A549 (cell line): ENCODE measurements around the gene ETV3. TPM values are rescaled to one million over a fixed set of nuclear protein-coding genes. Genes with fewer than 3 reads are reported as not detected.

Source experiments
- ATAC-seq, 2 experiments: fragments of 200-7000 bp in 1 of 2; fragments of >200 bp in 1 of 2; cut with Nextera tagmentation in 1 of 2; cut with Tn5 transposase in 1 of 2; 3 replicates each; pipeline versions ENCODE4 v1.8.0 to v1.9.1; 2018 to 2020; ENCODE audit warnings: mild to moderate bottlenecking in 1 of 2, moderate library complexity in 1 of 2
- CTCF ChIA-PET: fragments of 300-600 bp; sonication (Branson Sonifier 250); formaldehyde crosslinking; extraction: SDS; loops from one replicate; lab custom pipeline; 2021; ENCODE audit warnings: antibody characterized with exemption, inconsistent platforms; lab: Yijun Ruan, JAX
- POLR2A ChIA-PET: fragments of 350-600 bp; formaldehyde crosslinking; extraction: SDS; loops from one replicate; lab custom pipeline; 2021; ENCODE audit warnings: antibody characterized with exemption, inconsistent platforms; lab: Yijun Ruan, JAX
- DNase-seq, 2 experiments: peaks; one replicate each; pipeline versions ENCODE4 v3.0.0 to v3.0.0-alpha.2; 2011 to 2016; ENCODE audit warnings: low read depth in 1 of 2, low spot score in 1 of 2
- FAIRE-seq: peaks from 2 replicates; lab custom pipeline; 2011; peaks lifted over from hg19 to GRCh38; lab: Jason Lieb, UNC
- H3K27ac ChIP-seq, 2 experiments: fragments of >200 bp; sonication (Bioruptor Twin); formaldehyde crosslinking; 3 replicates each; pipeline ENCODE4 v1.5.1; 2016 to 2017
- H3K4me1 ChIP-seq: fragments of >200 bp; sonication (Bioruptor Twin); formaldehyde crosslinking; 3 replicates; pipeline ENCODE4 v1.6.1; 2016
- H3K4me2 ChIP-seq: fragments of >200 bp; sonication (Bioruptor Twin); formaldehyde crosslinking; 3 replicates; pipeline ENCODE4 v1.6.1; 2016
- H3K4me3 ChIP-seq: fragments of >200 bp; sonication (Bioruptor Twin); formaldehyde crosslinking; 3 replicates; pipeline ENCODE4 v1.5.1; 2016
- H3K9me3 ChIP-seq: fragments of >200 bp; sonication (Bioruptor Twin); formaldehyde crosslinking; 3 replicates; pipeline ENCODE4 v1.6.1; 2016
- EHF ChIP-seq: fragments of 250-450 bp; sonication (Bioruptor Pico); IDR thresholded peaks from 2 replicates; pipeline ENCODE4 v1.5.0; 2020; ENCODE audit warnings: mild to moderate bottlenecking
- EHMT2 ChIP-seq: fragments of 200-600 bp; sonication (generic); IDR thresholded peaks from 2 replicates; pipeline ENCODE4 v1.6.1; 2016; ENCODE audit warnings: antibody characterized with exemption, low read depth, mild to moderate bottlenecking, moderate library complexity
- ESRRA ChIP-seq: fragments of 150-350 bp; IDR thresholded peaks from 2 replicates; pipeline ENCODE4 v1.6.1; 2014; ENCODE audit warnings: mild to moderate bottlenecking, low read length, borderline replicate concordance
- HOXA7 ChIP-seq: fragments of 250-450 bp; sonication (Bioruptor Pico); IDR thresholded peaks from 2 replicates; pipeline ENCODE4 v1.5.0; 2020; ENCODE audit warnings: mild to moderate bottlenecking, moderate library complexity
- HOXB5 ChIP-seq: fragments of 250-450 bp; sonication (Bioruptor Pico); IDR thresholded peaks from 2 replicates; pipeline ENCODE4 v1.5.0; 2020; ENCODE audit warnings: mild to moderate bottlenecking, moderate library complexity
- JUNB ChIP-seq: fragments of >200 bp; sonication (Bioruptor Twin); formaldehyde crosslinking; IDR thresholded peaks from 2 replicates; pipeline ENCODE4 v1.6.1; 2016
- KDM5A ChIP-seq: fragments of 200-600 bp; sonication (generic); IDR thresholded peaks from 2 replicates; pipeline ENCODE4 v1.6.1; 2016; ENCODE audit warnings: antibody characterized with exemption, mild to moderate bottlenecking
- MAFK ChIP-seq: fragments of 450-650 bp; IDR thresholded peaks from 2 replicates; pipeline ENCODE4 v1.6.1; 2014; ENCODE audit not compliant: partially characterized antibody
- MAZ ChIP-seq: fragments of 150-350 bp; IDR thresholded peaks from 2 replicates; pipeline ENCODE4 v1.6.1; 2014; ENCODE audit warnings: antibody characterized with exemption, low read depth, low read length, borderline replicate concordance
- NPAS2 ChIP-seq: fragments of 250-450 bp; sonication (Bioruptor Pico); IDR thresholded peaks from 2 replicates; pipeline ENCODE4 v1.8.0; 2022; ENCODE audit warnings: mild to moderate bottlenecking, moderate library complexity, borderline replicate concordance
- NR3C1 ChIP-seq: fragments of >200 bp; sonication (Bioruptor Twin); formaldehyde crosslinking; IDR thresholded peaks from 3 replicates; pipeline ENCODE4 v1.6.1; 2017
- PHF8 ChIP-seq: fragments of 200-600 bp; sonication (generic); IDR thresholded peaks from 2 replicates; pipeline ENCODE4 v1.6.1; 2016; ENCODE audit warnings: low read depth, mild to moderate bottlenecking, antibody characterized with exemption, moderate library complexity, borderline replicate concordance
- POLR2A ChIP-seq: IDR thresholded peaks from 2 replicates; pipeline ENCODE4 v1.6.1; 2012; ENCODE audit warnings: mild to moderate bottlenecking, low read length
- RAD21 ChIP-seq, 2 experiments: fragments of >200 bp in 1 of 2; sonication (Bioruptor Twin) in 1 of 2; formaldehyde crosslinking in 1 of 2; IDR thresholded peaks in 1 of 2; conservative IDR thresholded peaks in 1 of 2; 2 replicates in 1 of 2; 3 replicates in 1 of 2; pipeline ENCODE4 v1.6.1; 2012 to 2018; ENCODE audit warnings: inconsistent platforms in 1 of 2
- RFX5 ChIP-seq: fragments of 450-650 bp; IDR thresholded peaks from 2 replicates; pipeline ENCODE4 v1.7.1; 2014; ENCODE audit warnings: antibody characterized with exemption, mild to moderate bottlenecking, moderate library complexity
- ZFP36 ChIP-seq: fragments of 450-650 bp; IDR thresholded peaks from 2 replicates; pipeline ENCODE4 v1.6.1; 2014; ENCODE audit warnings: borderline replicate concordance; ENCODE audit not compliant: partially characterized antibody
- ZSCAN20 ChIP-seq: fragments of 250-450 bp; sonication (Bioruptor Pico); IDR thresholded peaks from 2 replicates; pipeline ENCODE4 v1.8.0; 2022; ENCODE audit warnings: mild to moderate bottlenecking, moderate library complexity
- WGBS: methylation state at CpG from one replicate; pipeline ENCODE4 v1.1.6; 2017; ENCODE audit errors: missing lambda C conversion rate; 5-methylcytosine and 5-hydroxymethylcytosine counted together
- polyA plus RNA-seq, 4 experiments: library from polyadenylated mRNA; depleted of rRNA in 3 of 4; stranded (reverse); fragments of >200 nt; fragmentation: RNase III in 1 of 4; extraction: RNeasy Plus Mini Kit Qiagen cat#74134 plus additional on column Dnase treatment in 1 of 4; gene quantifications; 2 replicates in 3 of 4; 3 replicates in 1 of 4; pipeline ENCODE4 v1.2.3, GENCODE V29; 2011 to 2017
- TF ChIP-seq, protein P1 (sequence below): fragments of >200 bp; sonication (Bioruptor Twin); formaldehyde crosslinking; IDR thresholded peaks from 3 replicates; pipeline ENCODE4 v1.5.1; 2016
- TF ChIP-seq, protein P2 (sequence below): fragments of 200-600 bp; sonication (generic); IDR thresholded peaks from 2 replicates; pipeline ENCODE4 v1.6.1; 2016; ENCODE audit warnings: antibody characterized with exemption, mild to moderate bottlenecking, moderate library complexity
- TF ChIP-seq, protein P3 (sequence below): IDR thresholded peaks from 2 replicates; pipeline ENCODE4 v1.6.1; 2012
- TF ChIP-seq, protein P4 (sequence below): IDR thresholded peaks from 2 replicates; pipeline ENCODE4 v1.6.1; 2012; ENCODE audit warnings: low read depth, borderline replicate concordance
- TF ChIP-seq, protein P5 (sequence below): fragments of 150-350 bp; IDR thresholded peaks from 2 replicates; pipeline ENCODE4 v1.6.1; 2014; ENCODE audit warnings: low read depth, mild to moderate bottlenecking, low read length
- TF ChIP-seq, protein P6 (sequence below): IDR thresholded peaks from 2 replicates; pipeline ENCODE4 v1.6.1; 2012

Gene ETV3
- polyA plus RNA-seq, 2 of the 4 experiments (the other 2 are of a cell fraction): 11.1 to 14.5 TPM

DNA sequence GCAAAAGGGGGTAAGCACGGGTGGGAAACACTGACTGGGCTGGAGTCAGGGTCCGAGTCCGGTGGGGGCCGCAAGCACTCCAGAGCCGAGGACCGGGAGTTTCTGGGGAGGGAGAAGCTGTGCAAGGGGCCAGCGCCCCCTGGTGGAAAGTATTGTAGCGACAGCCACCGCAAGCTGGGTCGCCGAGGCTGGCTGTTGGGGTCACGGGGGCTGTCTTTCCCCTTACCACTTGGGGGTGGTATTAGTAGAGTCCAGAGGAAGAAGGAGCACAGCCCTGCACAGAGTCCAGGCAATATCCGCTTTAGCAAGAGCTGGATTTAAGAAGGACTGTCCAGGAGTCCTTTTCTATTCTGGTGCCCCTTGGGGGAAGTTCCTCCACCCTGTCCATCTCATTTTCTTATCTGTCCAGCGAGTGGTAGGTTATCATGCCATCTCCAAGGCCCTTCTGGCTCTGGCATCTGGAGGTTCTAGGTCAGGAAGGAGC lies 17.9 kb upstream of the ETV3 start (continued):
- TF ChIP-seq, protein P1, sequence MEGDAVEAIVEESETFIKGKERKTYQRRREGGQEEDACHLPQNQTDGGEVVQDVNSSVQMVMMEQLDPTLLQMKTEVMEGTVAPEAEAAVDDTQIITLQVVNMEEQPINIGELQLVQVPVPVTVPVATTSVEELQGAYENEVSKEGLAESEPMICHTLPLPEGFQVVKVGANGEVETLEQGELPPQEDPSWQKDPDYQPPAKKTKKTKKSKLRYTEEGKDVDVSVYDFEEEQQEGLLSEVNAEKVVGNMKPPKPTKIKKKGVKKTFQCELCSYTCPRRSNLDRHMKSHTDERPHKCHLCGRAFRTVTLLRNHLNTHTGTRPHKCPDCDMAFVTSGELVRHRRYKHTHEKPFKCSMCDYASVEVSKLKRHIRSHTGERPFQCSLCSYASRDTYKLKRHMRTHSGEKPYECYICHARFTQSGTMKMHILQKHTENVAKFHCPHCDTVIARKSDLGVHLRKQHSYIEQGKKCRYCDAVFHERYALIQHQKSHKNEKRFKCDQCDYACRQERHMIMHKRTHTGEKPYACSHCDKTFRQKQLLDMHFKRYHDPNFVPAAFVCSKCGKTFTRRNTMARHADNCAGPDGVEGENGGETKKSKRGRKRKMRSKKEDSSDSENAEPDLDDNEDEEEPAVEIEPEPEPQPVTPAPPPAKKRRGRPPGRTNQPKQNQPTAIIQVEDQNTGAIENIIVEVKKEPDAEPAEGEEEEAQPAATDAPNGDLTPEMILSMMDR: peak; percentile 97
- no peak for TF ChIP-seq NR3C1
- TF ChIP-seq EHF (CRISPR knock-in tag): no peak
- no peak for TF ChIP-seq ESRRA
- TF ChIP-seq MAZ: no peak
- TF ChIP-seq, all 56 proteins: peak for 3

DNA sequence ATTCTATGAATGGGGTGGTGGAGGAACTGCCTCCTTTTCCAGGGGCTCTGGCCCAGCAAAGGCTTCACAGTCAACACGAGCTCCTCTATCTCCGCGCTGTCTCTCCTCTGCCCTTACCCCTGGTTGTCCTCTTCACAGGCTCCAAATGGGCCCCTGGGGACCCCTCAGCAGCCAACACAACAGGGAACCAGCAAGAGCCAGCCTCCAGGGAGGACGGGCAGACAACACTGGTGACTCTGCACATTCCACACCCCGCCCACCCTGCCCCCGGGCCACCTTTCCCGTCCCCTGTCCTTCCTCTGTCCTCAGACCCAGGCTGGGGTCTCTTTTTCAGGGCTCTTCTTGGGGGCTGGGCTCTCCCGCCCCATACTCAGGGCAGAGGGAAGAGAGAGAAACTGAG lies 17.5 kb upstream of the ETV3 start:
- H3K4me3 ChIP-seq: peak overlapping the region; percentile 37

DNA sequence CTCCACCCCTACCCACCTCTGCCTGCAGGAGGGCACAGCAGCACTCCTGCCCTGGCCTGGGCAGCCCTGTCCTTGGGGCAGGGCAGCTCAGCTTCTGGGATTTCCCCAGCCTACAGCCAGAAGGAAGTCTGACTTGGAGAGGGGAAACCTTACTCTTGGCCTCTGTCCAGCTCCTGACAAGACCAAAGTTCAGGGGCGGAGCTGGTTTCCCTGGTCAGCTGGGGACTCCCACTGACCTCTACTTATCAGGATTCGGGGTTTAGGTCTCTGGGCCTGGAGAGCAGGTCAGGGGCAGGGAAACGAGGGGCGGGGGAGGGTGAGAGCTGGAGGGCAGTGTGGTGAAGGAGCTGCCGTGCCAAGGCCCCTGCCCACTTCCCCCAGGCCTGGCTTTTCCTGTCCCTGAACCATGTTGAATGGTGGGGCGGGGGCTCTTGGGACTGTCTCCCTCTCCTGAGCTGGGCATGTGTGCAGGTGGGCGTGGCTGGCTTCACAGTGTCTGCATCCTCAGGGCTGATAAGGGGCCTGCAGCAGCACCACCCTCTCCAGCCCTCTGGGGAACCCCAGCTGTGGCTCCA lies 16.8 kb upstream of the ETV3 start:
- TF ChIP-seq MAFK: no peak
- no peak for TF ChIP-seq EHMT2
- no peak for TF ChIP-seq EHF (CRISPR knock-in tag)
- TF ChIP-seq ESRRA: no peak
- TF ChIP-seq, protein P2, sequence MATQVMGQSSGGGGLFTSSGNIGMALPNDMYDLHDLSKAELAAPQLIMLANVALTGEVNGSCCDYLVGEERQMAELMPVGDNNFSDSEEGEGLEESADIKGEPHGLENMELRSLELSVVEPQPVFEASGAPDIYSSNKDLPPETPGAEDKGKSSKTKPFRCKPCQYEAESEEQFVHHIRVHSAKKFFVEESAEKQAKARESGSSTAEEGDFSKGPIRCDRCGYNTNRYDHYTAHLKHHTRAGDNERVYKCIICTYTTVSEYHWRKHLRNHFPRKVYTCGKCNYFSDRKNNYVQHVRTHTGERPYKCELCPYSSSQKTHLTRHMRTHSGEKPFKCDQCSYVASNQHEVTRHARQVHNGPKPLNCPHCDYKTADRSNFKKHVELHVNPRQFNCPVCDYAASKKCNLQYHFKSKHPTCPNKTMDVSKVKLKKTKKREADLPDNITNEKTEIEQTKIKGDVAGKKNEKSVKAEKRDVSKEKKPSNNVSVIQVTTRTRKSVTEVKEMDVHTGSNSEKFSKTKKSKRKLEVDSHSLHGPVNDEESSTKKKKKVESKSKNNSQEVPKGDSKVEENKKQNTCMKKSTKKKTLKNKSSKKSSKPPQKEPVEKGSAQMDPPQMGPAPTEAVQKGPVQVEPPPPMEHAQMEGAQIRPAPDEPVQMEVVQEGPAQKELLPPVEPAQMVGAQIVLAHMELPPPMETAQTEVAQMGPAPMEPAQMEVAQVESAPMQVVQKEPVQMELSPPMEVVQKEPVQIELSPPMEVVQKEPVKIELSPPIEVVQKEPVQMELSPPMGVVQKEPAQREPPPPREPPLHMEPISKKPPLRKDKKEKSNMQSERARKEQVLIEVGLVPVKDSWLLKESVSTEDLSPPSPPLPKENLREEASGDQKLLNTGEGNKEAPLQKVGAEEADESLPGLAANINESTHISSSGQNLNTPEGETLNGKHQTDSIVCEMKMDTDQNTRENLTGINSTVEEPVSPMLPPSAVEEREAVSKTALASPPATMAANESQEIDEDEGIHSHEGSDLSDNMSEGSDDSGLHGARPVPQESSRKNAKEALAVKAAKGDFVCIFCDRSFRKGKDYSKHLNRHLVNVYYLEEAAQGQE: no peak
- TF ChIP-seq HOXA7 (CRISPR knock-in tag): no peak
- no peak for TF ChIP-seq KDM5A
- TF ChIP-seq JUNB: no peak
- no peak for TF ChIP-seq ZSCAN20
- TF ChIP-seq, protein P3, sequence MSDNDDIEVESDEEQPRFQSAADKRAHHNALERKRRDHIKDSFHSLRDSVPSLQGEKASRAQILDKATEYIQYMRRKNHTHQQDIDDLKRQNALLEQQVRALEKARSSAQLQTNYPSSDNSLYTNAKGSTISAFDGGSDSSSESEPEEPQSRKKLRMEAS: no peak
- no peak for TF ChIP-seq POLR2A
- TF ChIP-seq, protein P4, sequence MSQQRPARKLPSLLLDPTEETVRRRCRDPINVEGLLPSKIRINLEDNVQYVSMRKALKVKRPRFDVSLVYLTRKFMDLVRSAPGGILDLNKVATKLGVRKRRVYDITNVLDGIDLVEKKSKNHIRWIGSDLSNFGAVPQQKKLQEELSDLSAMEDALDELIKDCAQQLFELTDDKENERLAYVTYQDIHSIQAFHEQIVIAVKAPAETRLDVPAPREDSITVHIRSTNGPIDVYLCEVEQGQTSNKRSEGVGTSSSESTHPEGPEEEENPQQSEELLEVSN: no peak
- ATAC-seq (peak; percentile 17 to 66; a peak in 5 of 6 replicates), FAIRE-seq (no peak), DNase-seq (peak in 1 of 2 experiments; percentile 71)
- H3K27ac ChIP-seq: peak overlapping the region; percentile 29 to 82; a peak in 4 of 6 replicates
- 40% methylated on average over 4 of the region's 7 CpGs for WGBS
- H3K4me1 ChIP-seq: peaks cover 23% of the 10 kb centered on the region
- CTCF ChIA-PET: interaction anchor here (0.7 to 17.6 kb wide), 23 partner anchors 8 to 335 kb away, joined by 3 to 437 read pairs (median 9); partner anchors contain the start of genes ETV3 and ETV3L
- H3K4me2 ChIP-seq: peak overlapping the region; percentile 98
- POLR2A ChIA-PET: interaction anchor here (1.5 to 2.0 kb wide), 2 partner anchors 16 to 65 kb away, joined by 6 to 7 read pairs; no protein-coding TSS in a partner anchor
- no peaks in the 10 kb centered on the region for H3K9me3 ChIP-seq
- H3K4me3 ChIP-seq: no peak overlapping the region

More for the DNA sequence above, 17.5 kb upstream of the ETV3 start:
- H3K4me2 ChIP-seq: peak overlapping the region; percentile 98
- DNase-seq (peak in 1 of 2 experiments; percentile 32), ATAC-seq (peak; percentile 28 to 68), FAIRE-seq (no peak)
- 13% methylated on average over 3 of the region's 8 CpGs for WGBS
- TF ChIP-seq NPAS2 (CRISPR knock-in tag): no peak
- no peak for TF ChIP-seq HOXB5
- no peak for TF ChIP-seq MAFK
- no peak for TF ChIP-seq MAZ
- TF ChIP-seq PHF8: no peak
- TF ChIP-seq ZFP36: no peak
- no peak for TF ChIP-seq EHF (CRISPR knock-in tag)
- no peak for TF ChIP-seq JUNB
- TF ChIP-seq, protein P5, sequence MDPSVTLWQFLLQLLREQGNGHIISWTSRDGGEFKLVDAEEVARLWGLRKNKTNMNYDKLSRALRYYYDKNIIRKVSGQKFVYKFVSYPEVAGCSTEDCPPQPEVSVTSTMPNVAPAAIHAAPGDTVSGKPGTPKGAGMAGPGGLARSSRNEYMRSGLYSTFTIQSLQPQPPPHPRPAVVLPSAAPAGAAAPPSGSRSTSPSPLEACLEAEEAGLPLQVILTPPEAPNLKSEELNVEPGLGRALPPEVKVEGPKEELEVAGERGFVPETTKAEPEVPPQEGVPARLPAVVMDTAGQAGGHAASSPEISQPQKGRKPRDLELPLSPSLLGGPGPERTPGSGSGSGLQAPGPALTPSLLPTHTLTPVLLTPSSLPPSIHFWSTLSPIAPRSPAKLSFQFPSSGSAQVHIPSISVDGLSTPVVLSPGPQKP: no peak
- TF ChIP-seq RAD21 (conservative IDR thresholded peaks at IDR 0.05 in 1 of 2, IDR thresholded peaks at IDR 0.05 in 1 of 2): no peak
- TF ChIP-seq, protein P6, sequence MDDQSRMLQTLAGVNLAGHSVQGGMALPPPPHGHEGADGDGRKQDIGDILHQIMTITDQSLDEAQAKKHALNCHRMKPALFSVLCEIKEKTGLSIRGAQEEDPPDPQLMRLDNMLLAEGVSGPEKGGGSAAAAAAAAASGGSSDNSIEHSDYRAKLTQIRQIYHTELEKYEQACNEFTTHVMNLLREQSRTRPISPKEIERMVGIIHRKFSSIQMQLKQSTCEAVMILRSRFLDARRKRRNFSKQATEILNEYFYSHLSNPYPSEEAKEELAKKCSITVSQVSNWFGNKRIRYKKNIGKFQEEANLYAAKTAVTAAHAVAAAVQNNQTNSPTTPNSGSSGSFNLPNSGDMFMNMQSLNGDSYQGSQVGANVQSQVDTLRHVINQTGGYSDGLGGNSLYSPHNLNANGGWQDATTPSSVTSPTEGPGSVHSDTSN: no peak
- TF ChIP-seq RFX5: no peak
- H3K27ac ChIP-seq: peak overlapping the region; percentile 59 to 82; a peak in 4 of 6 replicates
- CTCF ChIA-PET: interaction anchor here (0.7 to 17.6 kb wide), 30 partner anchors 8 to 334 kb away, joined by 3 to 437 read pairs (median 8); partner anchors contain the start of genes ETV3 and ETV3L
- POLR2A ChIA-PET: interaction anchor here (1.5 to 2.0 kb wide), 2 partner anchors 16 to 66 kb away, joined by 6 to 7 read pairs; no protein-coding TSS in a partner anchor
- no peaks in the 10 kb centered on the region for H3K9me3 ChIP-seq
- H3K4me1 ChIP-seq: peaks cover 23% of the 10 kb centered on the region
